Left ventricle myocardium inferior (tissue), 1 donor: ENCODE measurements around the gene GPSM3. TPM values are rescaled to one million over a fixed set of nuclear protein-coding genes. Genes with fewer than 3 reads are reported as not detected.

Experiments
- DNase-seq: peaks from one replicate; pipeline ENCODE4 v3.0.0-alpha.2; 2020
- H3K27ac ChIP-seq: fragments of 200-600 bp; replicated peaks from 2 replicates; pipeline ENCODE4 v1.8.0; 2021
- H3K27me3 ChIP-seq: fragments of 200-600 bp; 2 replicates; pipeline ENCODE4 v1.8.0; 2021; ENCODE audit warnings: low read depth
- H3K36me3 ChIP-seq: fragments of 200-600 bp; 2 replicates; pipeline ENCODE4 v1.8.0; 2021
- H3K4me1 ChIP-seq: fragments of 200-600 bp; 2 replicates; pipeline ENCODE4 v1.8.0; 2021
- H3K4me3 ChIP-seq: fragments of 200-600 bp; 2 replicates; pipeline ENCODE4 v1.8.0; 2021; ENCODE audit warnings: mild to moderate bottlenecking, moderate library complexity
- H3K9me3 ChIP-seq: fragments of 200-600 bp; replicated peaks from 2 replicates; pipeline ENCODE4 v1.8.0; 2021
- CTCF ChIP-seq: fragments of 200-600 bp; IDR thresholded peaks from 2 replicates; pipeline ENCODE4 v1.8.0; 2021; ENCODE audit warnings: antibody characterized with exemption, mild to moderate bottlenecking, borderline replicate concordance
- intact Hi-C: fragments of 100-400 bp; cut with micrococcal nuclease; formaldehyde crosslinking; loops from one replicate; pipeline ENCODE4 v1.11.0; 2022
- total RNA-seq: library from RNA; stranded (reverse); fragmentation: NEBNext Ultra II Directional; extraction: Animal tissue kit (Norgen Biotek cat#: 25700); gene quantifications from one replicate; pipeline ENCODE4 v1.2.1, GENCODE V29; 2021
- donor health status: DM: no; HTN: yes; CAD: no; lungs with severe emphysema.

Gene GPSM3
- total RNA-seq, 1 donor from 2014 or later, result 5.0 TPM

GRCh38 chr6:32151863-32152768 lies 40.3 kb downstream of the GPSM3 start, which contains the start of gene PRRT1:
Gene PRRT1 (minus strand): TSS chr6:32151939. CDS start chr6:32151827, 112 bp downstream.
- intact Hi-C loops, result no loop called here
- no peak for TF ChIP-seq CTCF
- H3K27ac ChIP-seq, result peak within 1 kb of the TSS; percentile 94
- DNase-seq, result no peak
- H3K27me3 ChIP-seq, result peaks cover 47% of the 10 kb centered on the region
- H3K36me3 ChIP-seq, result peaks cover 15% of the 10 kb centered on the region
- no peaks in the 10 kb centered on the region for H3K9me3 ChIP-seq
- H3K4me3 ChIP-seq, result peak within 1 kb of the TSS; percentile 82
- H3K4me1 ChIP-seq, result peaks cover 39% of the 10 kb centered on the region

DNA sequence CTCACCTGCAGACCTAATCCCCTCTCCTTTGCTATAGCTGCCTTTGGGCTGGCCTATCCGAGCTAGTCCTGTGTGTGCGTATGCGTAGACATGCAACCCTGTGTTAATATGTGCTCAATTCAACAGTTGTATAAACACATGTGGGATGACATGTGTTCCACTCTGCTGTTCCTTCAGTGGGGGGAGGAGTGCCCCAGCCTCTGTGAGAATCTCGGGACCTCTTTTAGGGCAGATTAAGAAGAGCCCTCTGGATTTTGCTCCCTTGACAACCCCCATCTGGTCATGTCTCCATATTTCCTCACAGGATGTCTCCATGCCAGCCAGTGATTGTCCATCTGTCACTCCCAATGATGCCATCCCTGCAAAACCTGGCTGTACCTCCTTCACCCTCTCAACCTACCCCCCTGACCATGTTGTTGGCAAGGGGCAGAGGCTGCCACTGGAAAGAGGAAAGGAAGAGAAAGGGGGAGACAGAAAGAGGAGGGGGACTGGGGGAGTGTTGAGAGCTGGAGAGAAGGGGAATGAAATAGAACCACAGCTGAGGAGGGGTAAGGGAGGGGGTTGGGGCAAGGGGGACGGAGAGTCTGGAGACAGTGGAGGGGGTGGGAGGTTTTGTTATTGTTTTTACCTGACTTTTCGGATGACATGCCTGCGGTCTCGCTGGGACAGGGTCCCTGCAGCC lies 41.1 kb downstream of the GPSM3 start:
- no peak for DNase-seq
- intact Hi-C loops, result no loop called here
- H3K9me3 ChIP-seq, result no peaks in the 10 kb centered on the region
- H3K4me1 ChIP-seq, result peaks cover 39% of the 10 kb centered on the region
- H3K27me3 ChIP-seq, result peaks cover 52% of the 10 kb centered on the region
- peak overlapping the region; percentile 82 for H3K4me3 ChIP-seq
- H3K27ac ChIP-seq, result no peak overlapping the region
- TF ChIP-seq CTCF, result no peak
- H3K36me3 ChIP-seq, result peaks cover 7% of the 10 kb centered on the region

GRCh38 chr6:32149932-32150870 lies 42.2 kb downstream of the GPSM3 start:
- no peaks in the 10 kb centered on the region for H3K9me3 ChIP-seq
- DNase-seq, result no peak
- H3K27ac ChIP-seq, result no peak overlapping the region
- intact Hi-C loops, result no loop called here
- no peaks in the 10 kb centered on the region for H3K36me3 ChIP-seq
- H3K4me3 ChIP-seq, result peak overlapping the region; percentile 82
- peaks cover 33% of the 10 kb centered on the region for H3K4me1 ChIP-seq
- H3K27me3 ChIP-seq, result peaks cover 52% of the 10 kb centered on the region
- no peak for TF ChIP-seq CTCF

DNA sequence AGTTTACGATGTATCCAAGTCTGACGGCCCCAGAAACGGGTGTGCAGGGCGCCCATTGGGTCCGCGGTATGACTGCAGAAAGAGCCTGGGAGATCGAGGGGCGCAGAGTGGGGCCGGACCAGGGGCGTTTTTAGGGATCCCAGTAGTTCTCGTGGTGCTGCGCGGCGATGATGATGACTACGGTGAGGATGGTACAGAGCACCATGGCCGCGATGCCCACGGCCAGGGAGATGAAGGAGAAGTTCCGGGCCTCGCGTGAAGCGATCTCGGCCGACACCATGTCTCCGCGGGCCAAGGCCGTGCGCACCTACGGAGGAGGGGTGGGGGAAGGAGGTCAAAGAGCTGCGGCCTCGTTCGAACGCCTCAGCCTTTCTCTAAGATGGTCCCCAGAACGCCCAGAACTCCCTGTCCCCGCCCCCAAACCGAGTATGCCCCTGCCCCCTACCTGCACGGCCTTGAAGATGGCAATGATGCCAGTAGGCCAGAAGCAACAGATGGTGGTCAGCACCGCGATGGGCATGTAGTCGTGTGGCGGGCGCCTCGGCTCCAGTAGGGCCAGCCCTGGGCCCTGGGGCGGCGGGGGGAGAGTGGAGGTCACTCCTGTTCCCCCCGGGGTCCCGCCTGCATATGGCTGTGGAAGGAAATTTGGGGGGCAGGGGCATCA lies 43.2 kb downstream of the GPSM3 start:
- intact Hi-C loops, result no loop called here
- no peaks in the 10 kb centered on the region for H3K36me3 ChIP-seq
- peak overlapping the region; percentile 52 for H3K4me3 ChIP-seq
- no peak for DNase-seq
- H3K4me1 ChIP-seq, result peaks cover 23% of the 10 kb centered on the region
- TF ChIP-seq CTCF, result no peak
- peaks cover 52% of the 10 kb centered on the region for H3K27me3 ChIP-seq
- no peak overlapping the region for H3K27ac ChIP-seq
- no peaks in the 10 kb centered on the region for H3K9me3 ChIP-seq
